ENCODE data around the gene GPR4. TPM values are rescaled to one million over a fixed set of nuclear protein-coding genes. Genes with fewer than 3 reads are reported as not detected.
A peak's percentile ranks its signal among the peaks of the same experiment; 100 is the strongest.

The GPR4 gene
- total and polyA plus RNA-seq, 2 experiments from 2014 or later: 0.10 TPM; not detected in 1

MicroRNAs within 50 kb of the gene (microRNA counts, 767-probe panel; counts per million panel counts)
- not detected for microRNA hsa-miR-330-3p
- not detected for microRNA hsa-miR-330-5p

Small RNA genes within 50 kb of the gene (microRNA-seq; reads per million reads assigned to microRNA genes)
- 442 reads per million, percentile 72 among the genes with 10 or more reads in this experiment for gene MIR330

Small RNA genes within 50 kb of the gene (small RNA-seq; reads per million reads assigned to genes)
- gene RN7SL836P: not detected

Other genes starting within 250 kb of the GPR4 start
- gene ERCC2, start 231.6 kb downstream of the GPR4 start, total RNA-seq: 10.1 and 13.9 TPM in 2 replicates
- 7.1 and 7.3 TPM in 2 replicates for gene ERCC2, start 231.6 kb downstream of the GPR4 start, polyA plus RNA-seq
- 7.9 and 8.7 TPM in 2 replicates for gene PPP1R13L, start 197.1 kb downstream of the GPR4 start, total RNA-seq
- 14.8 and 22.9 TPM in 2 replicates for gene PPP1R13L, start 197.1 kb downstream of the GPR4 start, polyA plus RNA-seq
- gene POLR1G, start 195.6 kb downstream of the GPR4 start, total RNA-seq: 2.7 and 3.3 TPM in 2 replicates
- 2.4 and 2.5 TPM in 2 replicates for gene POLR1G, start 195.6 kb downstream of the GPR4 start, polyA plus RNA-seq
- 42.5 and 51.0 TPM in 2 replicates for gene ERCC1, start 178.3 kb downstream of the GPR4 start, total RNA-seq
- 66.7 and 72.8 TPM in 2 replicates for gene ERCC1, start 178.3 kb downstream of the GPR4 start, polyA plus RNA-seq
- gene FOSB, start 134.2 kb downstream of the GPR4 start, total RNA-seq: 37.9 and 73.1 TPM in 2 replicates
- gene FOSB, start 134.2 kb downstream of the GPR4 start, polyA plus RNA-seq: 114 and 168 TPM in 2 replicates
- 3.4 and 7.8 TPM in 2 replicates for gene RTN2, start 105.2 kb downstream of the GPR4 start, total RNA-seq
- 12.2 and 14.8 TPM in 2 replicates for gene RTN2, start 105.2 kb downstream of the GPR4 start, polyA plus RNA-seq
- 0.40 and 1.9 TPM in 2 replicates for gene PPM1N, start 103.8 kb downstream of the GPR4 start, total RNA-seq
- gene PPM1N, start 103.8 kb downstream of the GPR4 start, polyA plus RNA-seq: 0.59 and 1.4 TPM in 2 replicates
- gene VASP, start 94.7 kb downstream of the GPR4 start, total RNA-seq: 57.3 and 68.9 TPM in 2 replicates
- gene VASP, start 94.7 kb downstream of the GPR4 start, polyA plus RNA-seq: 86.0 and 92.6 TPM in 2 replicates
- 11.2 and 15.1 TPM in 2 replicates for gene OPA3, start 17.4 kb downstream of the GPR4 start, total RNA-seq
- gene OPA3, start 17.4 kb downstream of the GPR4 start, polyA plus RNA-seq: 15.0 and 15.2 TPM in 2 replicates
- gene EML2, start 37.2 kb upstream of the GPR4 start, total RNA-seq: 9.1 and 13.9 TPM in 2 replicates
- gene EML2, start 37.2 kb upstream of the GPR4 start, polyA plus RNA-seq: 17.0 and 20.6 TPM in 2 replicates
- 1.8 and 2.7 TPM in 2 replicates for gene GIPR, start 66.0 kb upstream of the GPR4 start, total RNA-seq
- gene GIPR, start 66.0 kb upstream of the GPR4 start, polyA plus RNA-seq: 5.6 and 6.7 TPM in 2 replicates
- gene SNRPD2, start 89.7 kb upstream of the GPR4 start, total RNA-seq: 149 and 165 TPM in 2 replicates
- gene SNRPD2, start 89.7 kb upstream of the GPR4 start, polyA plus RNA-seq: 478 and 513 TPM in 2 replicates
- gene QPCTL, start 90.5 kb upstream of the GPR4 start, total RNA-seq: 7.5 and 10.3 TPM in 2 replicates
- 6.8 and 11.0 TPM in 2 replicates for gene QPCTL, start 90.5 kb upstream of the GPR4 start, polyA plus RNA-seq
- 4.6 and 7.5 TPM in 2 replicates for gene FBXO46, start 128.7 kb upstream of the GPR4 start, total RNA-seq
- 13.3 and 14.8 TPM in 2 replicates for gene FBXO46, start 128.7 kb upstream of the GPR4 start, polyA plus RNA-seq
- not detected in 2 replicates for gene MEIOSIN, start 131.2 kb upstream of the GPR4 start, total RNA-seq
- not detected in 2 replicates for gene MEIOSIN, start 131.2 kb upstream of the GPR4 start, polyA plus RNA-seq
- gene SIX5, start 167.0 kb upstream of the GPR4 start, total RNA-seq: 12.1 and 17.0 TPM in 2 replicates
- gene SIX5, start 167.0 kb upstream of the GPR4 start, polyA plus RNA-seq: 12.6 and 15.6 TPM in 2 replicates
- 25.2 and 71.4 TPM in 2 replicates for gene DMPK, start 180.3 kb upstream of the GPR4 start, total RNA-seq
- 46.0 and 60.7 TPM in 2 replicates for gene DMPK, start 180.3 kb upstream of the GPR4 start, polyA plus RNA-seq
- 18.3 and 23.7 TPM in 2 replicates for gene DMWD, start 190.6 kb upstream of the GPR4 start, total RNA-seq
- gene DMWD, start 190.6 kb upstream of the GPR4 start, polyA plus RNA-seq: 70.1 and 95.8 TPM in 2 replicates
- gene RSPH6A, start 213.1 kb upstream of the GPR4 start, total RNA-seq: 0.12 TPM in 1 of 2 replicates, not detected in the other
- not detected in 2 replicates for gene RSPH6A, start 213.1 kb upstream of the GPR4 start, polyA plus RNA-seq

Measured in hepatocyte (in vitro differentiated cells).